GM15510 (cell line): Measurements from ENCODE around the gene PCBP3.

ENCODE experiments used
- POLR2A ChIP-seq: IDR thresholded peaks from 3 replicates; pipeline ENCODE4 v1.6.1; 2011; ENCODE audit warnings: borderline replicate concordance; ENCODE audit not compliant: insufficient read length; ENCODE audit errors: extremely low read depth

The PCBP3 gene

GRCh38 chr21:45874716-45875415 lies 231.3 kb downstream of the PCBP3 start:
- no peak for TF ChIP-seq POLR2A

GRCh38 chr21:45875416-45875760 lies 231.9 kb downstream of the PCBP3 start:
- TF ChIP-seq POLR2A, result no peak

- TF ChIP-seq POLR2A, result no peak
Observed at GRCh38 chr21:45875881-45876280, 232.4 kb downstream of the PCBP3 start.

- TF ChIP-seq POLR2A, result no peak
Observed at GRCh38 chr21:45876381-45877170, 233.1 kb downstream of the PCBP3 start.

GRCh38 chr21:45877171-45877438 lies 233.6 kb downstream of the PCBP3 start:
- no peak for TF ChIP-seq POLR2A

- no peak for TF ChIP-seq POLR2A
Observed at GRCh38 chr21:45877821-45878469, 234.4 kb downstream of the PCBP3 start.

GRCh38 chr21:45880097-45881068 lies 236.9 kb downstream of the PCBP3 start:
- TF ChIP-seq POLR2A, result no peak

GRCh38 chr21:45882645-45883044 lies 239.1 kb downstream of the PCBP3 start:
- no peak for TF ChIP-seq POLR2A

- no peak for TF ChIP-seq POLR2A
Observed at GRCh38 chr21:45883090-45883489, 239.6 kb downstream of the PCBP3 start.

GRCh38 chr21:45885597-45885929 lies 242.0 kb downstream of the PCBP3 start:
- TF ChIP-seq POLR2A, result no peak

- TF ChIP-seq POLR2A, result no peak
Observed at GRCh38 chr21:45886610-45887026, 243.1 kb downstream of the PCBP3 start.

GRCh38 chr21:45887120-45887611 lies 243.6 kb downstream of the PCBP3 start:
- no peak for TF ChIP-seq POLR2A

- TF ChIP-seq POLR2A, result no peak
Observed at GRCh38 chr21:45887788-45888187, 244.3 kb downstream of the PCBP3 start.

GRCh38 chr21:45888386-45889009 lies 245.0 kb downstream of the PCBP3 start:
- no peak for TF ChIP-seq POLR2A
